GM23248 (cell line): ENCODE results near the gene ADISSP. TPM values are rescaled to one million over a fixed set of nuclear protein-coding genes. Genes with fewer than 3 reads are reported as not detected.
A peak's percentile ranks its signal among the peaks of the same experiment; 100 is the strongest.

Experiments
- DNase-seq: peaks from one replicate; pipeline ENCODE4 v3.0.0-alpha.2; 2015
- H2AFZ ChIP-seq: fragments of 200-600 bp; sonication (generic); 2 replicates; pipeline ENCODE4 v1.6.1; 2016; ENCODE audit warnings: antibody characterized with exemption
- H3F3A ChIP-seq: fragments of 200-600 bp; sonication (generic); 2 replicates; pipeline ENCODE4 v1.6.1; 2016; ENCODE audit warnings: mild to moderate bottlenecking, antibody characterized with exemption, mixed run types; ENCODE audit not compliant: insufficient read depth
- H3K27ac ChIP-seq: fragments of 200-600 bp; sonication (generic); 2 replicates; pipeline ENCODE4 v1.5.1; 2016; ENCODE audit warnings: mild to moderate bottlenecking
- H3K27me3 ChIP-seq: fragments of 200-600 bp; sonication (generic); replicated peaks from 2 replicates; pipeline ENCODE4 v1.6.1; 2016; ENCODE audit warnings: mild to moderate bottlenecking; ENCODE audit not compliant: insufficient read depth
- H3K36me3 ChIP-seq: fragments of 200-600 bp; sonication (generic); 2 replicates; pipeline ENCODE4 v1.6.1; 2016; ENCODE audit warnings: low read depth, mild to moderate bottlenecking
- H3K4me1 ChIP-seq: fragments of 200-600 bp; sonication (generic); 2 replicates; pipeline ENCODE4 v1.6.1; 2016; ENCODE audit warnings: mild to moderate bottlenecking; ENCODE audit not compliant: insufficient read depth
- H3K4me2 ChIP-seq: fragments of 200-600 bp; sonication (generic); one replicate; pipeline ENCODE4 v1.6.1; 2016; ENCODE audit warnings: mild to moderate bottlenecking; ENCODE audit not compliant: unreplicated experiment
- H3K4me3 ChIP-seq: fragments of 200-600 bp; sonication (generic); 2 replicates; pipeline ENCODE4 v1.5.1; 2016; ENCODE audit warnings: mild to moderate bottlenecking
- H3K79me2 ChIP-seq: fragments of 200-600 bp; sonication (generic); 2 replicates; pipeline ENCODE4 v1.6.1; 2016; ENCODE audit warnings: mild to moderate bottlenecking; ENCODE audit not compliant: insufficient read depth
- H3K9ac ChIP-seq: fragments of 200-600 bp; sonication (generic); 2 replicates; pipeline ENCODE4 v1.6.1; 2016; ENCODE audit warnings: mild to moderate bottlenecking
- H3K9me2 ChIP-seq: fragments of 200-600 bp; sonication (generic); 2 replicates; pipeline ENCODE4 v1.6.1; 2016; ENCODE audit warnings: mixed run types, mild to moderate bottlenecking, moderate library complexity; ENCODE audit not compliant: insufficient read depth
- H3K9me3 ChIP-seq: fragments of 200-600 bp; sonication (generic); one replicate; pipeline ENCODE4 v1.6.1; 2017; ENCODE audit warnings: low read depth
- H4K20me1 ChIP-seq: fragments of 200-600 bp; sonication (generic); 2 replicates; pipeline ENCODE4 v1.6.0; 2016; ENCODE audit not compliant: insufficient read depth
- EZH2 ChIP-seq: fragments of 200-600 bp; sonication (generic); IDR thresholded peaks from 2 replicates; pipeline ENCODE4 v1.6.1; 2018; ENCODE audit warnings: antibody characterized with exemption, mild to moderate bottlenecking; ENCODE audit not compliant: insufficient read depth, poor library complexity, severe bottlenecking
- EZH2phosphoT487 ChIP-seq: fragments of 200-600 bp; sonication (generic); IDR thresholded peaks from 2 replicates; pipeline ENCODE4 v1.6.1; 2018; ENCODE audit warnings: antibody characterized with exemption, moderate library complexity, mild to moderate bottlenecking, low read depth; ENCODE audit not compliant: insufficient read depth
- WGBS, 2 experiments: methylation state at CpG; one replicate each; pipeline ENCODE4 v1.1.6; 2015 to 2017; ENCODE audit warnings: low lambda C conversion rate in 2 of 2, low coverage in 1 of 2; ENCODE audit errors: missing lambda C conversion rate in 2 of 2; 5-methylcytosine and 5-hydroxymethylcytosine counted together
- in situ Hi-C: fragments of 300-500 bp; cut with MboI; formaldehyde crosslinking; loops from 2 replicates; pipeline ENCODE4 v1.15.0; 2020
- polyA plus RNA-seq: library from polyadenylated mRNA; unstranded; fragments of >200 nt; fragmentation: Nextera tagmentation; extraction: Ambion mirVana; gene quantifications from 2 replicates; pipeline ENCODE4 v1.2.1, GENCODE V29; 2016
- total RNA-seq: library from RNA; depleted of rRNA; stranded (reverse); fragments of >200 nt; shearing (Covaris generic); gene quantifications from 2 replicates; pipeline ENCODE4 v1.2.3, GENCODE V29; 2014

ADISSP gene
- total and polyA plus RNA-seq, 2 experiments from 2014 or later: 44.9 to 65.4 TPM

GRCh38 chr20:3716195-3716834, 51.2 kb downstream of the ADISSP start:
- Histone ChIP-seq H3K4me1 (no peaks in the 10 kb centered on the region), H3F3A (no peaks in the 10 kb centered on the region), H3K9me3 (no peaks in the 10 kb centered on the region), H3K79me2 (no peaks in the 10 kb centered on the region), H3K27ac (no peak overlapping the region), H3K4me3 (no peak overlapping the region), H4K20me1 (no peaks in the 10 kb centered on the region), H2AFZ (no peak overlapping the region), H3K4me2 (no peak overlapping the region), H3K9ac (no peak overlapping the region), H3K27me3 (peaks cover 7% of the 10 kb centered on the region), H3K9me2 (no peaks in the 10 kb centered on the region), H3K36me3 (no peaks in the 10 kb centered on the region)
- in situ Hi-C loops: no loop called here
- WGBS, 2 experiments: 34 to 40% methylated on average over 4 of the region's 4 CpGs
- DNase-seq: peak; percentile 66
- TF ChIP-seq EZH2 (no peak), EZH2phosphoT487 (no peak)

- WGBS, 2 experiments: 88 to 89% methylated on average over 4 of the region's 4 CpGs
- Histone ChIP-seq H3K9me3 (no peaks in the 10 kb centered on the region), H2AFZ (no peak overlapping the region), H3K4me3 (no peak overlapping the region), H3K9me2 (no peaks in the 10 kb centered on the region), H3K79me2 (no peaks in the 10 kb centered on the region), H3K36me3 (no peaks in the 10 kb centered on the region), H3F3A (peaks cover 5% of the 10 kb centered on the region; the same call in 1 of the 2 replicates), H3K27ac (no peak overlapping the region), H4K20me1 (no peaks in the 10 kb centered on the region), H3K4me1 (no peaks in the 10 kb centered on the region), H3K27me3 (no peaks in the 10 kb centered on the region), H3K4me2 (no peak overlapping the region), H3K9ac (no peak overlapping the region)
- in situ Hi-C loops: no loop called here
- no peak for DNase-seq
- TF ChIP-seq EZH2phosphoT487 (no peak), EZH2 (no peak)
Measured at GRCh38 chr20:3714092-3714491, 53.5 kb downstream of the ADISSP start.

GRCh38 chr20:3712279-3712873, 55.2 kb downstream of the ADISSP start, which contains the start of gene SIGLEC1:
TSS of gene SIGLEC1 (minus strand) at chr20:3712600. CDS start at chr20:3707128, 5,472 bp downstream.
- peaks cover 5% of the 10 kb centered on the region; the same call in 1 of the 2 replicates for H3F3A ChIP-seq
- in situ Hi-C loops: no loop called here
- H3K9me3 ChIP-seq: no peaks in the 10 kb centered on the region
- H3K9ac ChIP-seq: no peak within 1 kb of the TSS
- H3K27me3 ChIP-seq: no peaks in the 10 kb centered on the region
- H3K27ac ChIP-seq: no peak within 1 kb of the TSS
- DNase-seq: no peak
- TF ChIP-seq EZH2 (no peak), EZH2phosphoT487 (no peak)
- H3K4me3 ChIP-seq: no peak within 1 kb of the TSS
- WGBS, 2 experiments: 76 to 77% methylated on average over 12 to 15 of the region's 15 CpGs
- no peak within 1 kb of the TSS for H3K4me2 ChIP-seq
- no peaks in the 10 kb centered on the region; the same call in 1 of the 2 replicates for H3K4me1 ChIP-seq
- no peak within 1 kb of the TSS for H2AFZ ChIP-seq
- no peaks in the 10 kb centered on the region for H3K9me2 ChIP-seq
- no peaks in the 10 kb centered on the region for H3K79me2 ChIP-seq
- no peaks in the 10 kb centered on the region for H3K36me3 ChIP-seq
- no peaks in the 10 kb centered on the region for H4K20me1 ChIP-seq

GRCh38 chr20:3711484-3711941, 56.0 kb downstream of the ADISSP start:
- WGBS, 2 experiments: 64 to 72% methylated on average over 4 of the region's 4 CpGs
- Histone ChIP-seq H3K9ac (no peak overlapping the region), H3K27ac (no peak overlapping the region), H4K20me1 (no peaks in the 10 kb centered on the region), H3K27me3 (no peaks in the 10 kb centered on the region), H3K4me3 (no peak overlapping the region), H3K79me2 (no peaks in the 10 kb centered on the region), H2AFZ (no peak overlapping the region), H3K4me1 (no peaks in the 10 kb centered on the region; the same call in 1 of the 2 replicates), H3K4me2 (no peak overlapping the region), H3K9me2 (no peaks in the 10 kb centered on the region), H3F3A (peaks cover 5% of the 10 kb centered on the region; the same call in 1 of the 2 replicates), H3K9me3 (no peaks in the 10 kb centered on the region), H3K36me3 (no peaks in the 10 kb centered on the region)
- no peak for DNase-seq
- in situ Hi-C loops: no loop called here
- TF ChIP-seq EZH2: no peak
- no peak for TF ChIP-seq EZH2phosphoT487
